NCI-H524 (cell line): ENCODE results near the gene ESR1.
"Not testable (repeated sequence)": the region's sequence is repeated elsewhere in the genome, so short reads cannot be mapped to it uniquely, and the experiment has no call there.

ENCODE experiments used
- DNase-seq, 2 experiments: peaks; one replicate each; lab custom pipeline; 2025; lab: John Stamatoyannopoulos, UW

ESR1 gene

GRCh38 chr6:151813858-151814257, 6.4 kb downstream of the ESR1 start:
- no peak for DNase-seq

GRCh38 chr6:151814614-151815013, 7.1 kb downstream of the ESR1 start:
- no peak for DNase-seq

- no peak for DNase-seq
Measured at GRCh38 chr6:151822252-151823111, 15.0 kb downstream of the ESR1 start.

DNA sequence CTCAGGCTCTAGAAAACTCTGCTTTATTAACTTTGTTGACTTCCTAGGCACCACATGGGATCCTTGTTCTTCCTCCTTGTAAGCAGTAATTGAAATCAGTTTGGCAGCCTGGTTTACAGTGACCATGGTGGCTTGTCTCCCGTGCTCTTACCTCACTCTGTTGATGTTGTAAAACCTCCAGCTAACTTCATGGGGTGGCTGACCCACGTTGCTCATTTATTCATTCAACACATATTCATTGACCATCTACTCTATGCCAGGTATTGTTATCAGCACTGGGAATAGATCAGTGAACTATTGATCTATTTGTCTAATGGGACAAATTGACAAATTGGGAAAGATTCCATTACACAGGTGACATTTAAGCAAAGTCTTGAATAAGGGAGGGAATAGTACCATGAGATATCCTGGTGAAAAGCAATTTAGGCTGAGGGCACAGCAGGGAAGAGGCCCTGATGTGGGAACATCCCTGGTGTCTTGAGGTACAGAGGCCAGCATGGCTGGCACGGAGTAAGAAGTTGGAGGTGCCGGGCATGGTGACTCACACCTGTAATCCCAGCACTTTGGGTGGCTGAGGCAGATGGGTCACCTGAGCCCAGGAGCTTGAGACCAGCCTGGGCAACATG, 19.1 kb downstream of the ESR1 start:
- DNase-seq = no peak

DNA sequence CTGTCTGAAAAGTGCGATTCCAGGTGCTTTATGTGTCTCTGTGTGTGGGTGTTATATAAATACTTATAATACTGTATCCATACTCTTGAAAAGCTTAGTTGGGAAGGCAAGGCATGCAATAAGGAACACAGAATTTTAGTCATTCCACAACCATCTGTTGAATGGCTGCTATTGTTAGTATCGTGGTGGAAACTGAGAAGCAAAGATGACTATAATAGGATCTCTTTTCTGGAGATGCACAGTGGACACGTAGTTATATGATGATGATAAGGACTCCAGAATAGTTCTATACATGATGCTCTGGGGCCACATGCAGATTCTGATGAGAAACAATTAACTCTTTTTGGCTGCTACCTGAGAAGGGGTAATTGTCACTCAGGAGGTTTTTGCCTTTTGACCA, 25.2 kb downstream of the ESR1 start:
- no peak for DNase-seq

DNA sequence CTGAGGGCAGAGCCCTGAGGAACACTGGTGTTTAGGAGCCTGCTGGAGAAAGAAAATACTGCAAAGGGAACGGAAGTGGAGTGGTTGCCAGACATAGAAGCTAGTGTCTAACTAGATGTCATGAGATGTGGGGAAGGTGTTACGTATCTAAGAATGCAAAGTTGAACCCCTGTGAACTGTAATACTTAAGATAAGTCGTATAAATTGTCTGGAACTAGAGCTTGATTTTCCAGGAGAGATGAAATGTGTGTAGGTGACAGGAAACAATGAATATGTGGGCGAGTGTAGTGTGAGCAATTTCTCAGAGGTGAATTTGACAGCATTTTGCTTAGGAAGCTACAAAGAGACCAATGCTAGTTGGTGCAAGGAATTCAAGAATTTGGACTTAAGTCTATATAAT, 27.9 kb downstream of the ESR1 start:
- DNase-seq = no peak

GRCh38 chr6:151837223-151837622, 29.7 kb downstream of the ESR1 start:
- no peak for DNase-seq

DNA sequence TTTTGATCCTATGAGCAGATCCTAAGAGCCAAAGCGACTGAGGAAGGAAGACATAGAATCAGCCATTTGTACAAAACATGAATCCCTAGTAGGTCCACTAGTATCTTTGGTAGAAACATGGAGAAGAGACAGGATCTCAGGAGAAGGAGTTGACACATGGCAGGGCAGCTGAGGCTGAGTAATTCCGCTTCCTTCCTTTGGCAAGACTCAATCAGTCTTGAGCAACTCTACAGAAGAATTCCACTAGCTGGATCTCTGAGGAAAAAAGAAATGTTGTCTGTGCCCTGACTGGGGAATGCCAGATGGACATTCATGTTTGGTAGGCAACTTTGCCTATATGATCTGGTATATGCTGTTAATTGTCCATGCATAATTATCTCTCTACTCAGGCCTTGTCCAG, 35.3 kb downstream of the ESR1 start:
- DNase-seq = no peak

GRCh38 chr6:151847064-151847463, 39.6 kb downstream of the ESR1 start:
- DNase-seq = no peak

DNA sequence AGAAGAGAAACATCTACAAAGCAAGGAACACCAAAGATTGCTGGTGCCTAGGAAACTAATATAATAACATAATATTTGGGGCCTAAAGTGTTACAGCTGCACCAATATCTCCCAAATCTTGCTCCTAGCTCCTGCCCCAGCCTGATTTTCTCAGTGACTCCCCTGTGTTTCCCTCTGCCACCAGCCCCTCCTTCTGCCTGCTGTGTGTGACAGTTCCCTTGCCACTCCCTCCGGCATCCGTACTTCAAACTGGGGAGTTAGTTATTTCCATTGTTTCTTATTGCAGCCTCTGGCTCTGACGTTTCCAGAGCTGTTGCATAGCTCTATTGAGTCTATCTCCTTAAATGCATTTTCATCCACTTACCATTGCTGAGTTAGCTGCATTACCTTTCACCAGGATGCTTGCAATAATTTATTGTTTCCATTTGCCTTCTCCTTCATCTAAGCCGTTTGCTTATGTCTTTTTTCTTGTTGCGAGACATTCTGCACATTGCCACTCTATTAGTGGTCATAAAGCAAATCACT, 43.1 kb downstream of the ESR1 start:
- DNase-seq = no peak

GRCh38 chr6:151858294-151858693, 50.8 kb downstream of the ESR1 start:
- no peak for DNase-seq

DNA sequence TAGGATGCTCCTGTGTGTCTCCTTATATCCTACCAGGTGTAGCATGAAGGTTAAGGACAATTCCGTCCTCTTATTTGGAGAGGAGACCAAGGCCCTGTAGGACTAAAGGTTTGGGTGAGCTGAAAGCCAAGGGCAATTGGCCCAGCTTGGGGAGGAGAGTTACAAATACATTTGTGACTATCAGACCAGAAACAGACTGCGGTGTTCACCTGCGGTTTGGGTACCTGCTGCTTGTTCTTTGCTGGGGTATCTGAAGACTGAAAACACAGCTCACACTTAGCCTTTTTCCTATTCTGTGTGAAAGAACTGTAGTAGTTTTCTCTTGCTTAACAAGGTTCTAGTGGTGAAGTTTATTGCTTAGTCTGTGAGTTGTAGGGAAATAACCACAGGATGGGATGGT, 55.0 kb downstream of the ESR1 start:
- DNase-seq = no peak

DNA sequence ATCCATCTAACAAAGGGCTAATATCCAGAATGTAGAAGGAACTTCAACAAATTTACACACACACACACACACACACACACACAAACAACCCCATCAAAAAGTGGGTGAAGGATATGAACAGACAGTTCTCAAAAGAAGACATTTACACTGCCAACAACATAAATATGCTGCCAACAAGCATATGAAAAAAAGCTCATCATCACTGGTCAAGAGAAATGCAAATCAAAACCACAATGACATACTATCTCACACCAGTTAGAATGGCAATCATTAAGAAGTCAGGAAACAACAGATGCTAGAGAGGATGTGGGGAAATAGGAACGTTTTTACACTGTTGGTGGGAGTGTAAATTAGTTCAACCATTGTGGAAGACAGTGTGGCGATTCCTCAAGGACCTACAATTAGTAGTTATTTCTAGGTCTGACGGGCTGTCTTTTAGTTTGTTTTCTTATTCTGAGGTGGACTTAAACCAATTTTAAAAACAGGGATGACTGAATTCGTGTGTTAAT, 59.9 kb downstream of the ESR1 start:
- not testable (repeated sequence) for DNase-seq

DNA sequence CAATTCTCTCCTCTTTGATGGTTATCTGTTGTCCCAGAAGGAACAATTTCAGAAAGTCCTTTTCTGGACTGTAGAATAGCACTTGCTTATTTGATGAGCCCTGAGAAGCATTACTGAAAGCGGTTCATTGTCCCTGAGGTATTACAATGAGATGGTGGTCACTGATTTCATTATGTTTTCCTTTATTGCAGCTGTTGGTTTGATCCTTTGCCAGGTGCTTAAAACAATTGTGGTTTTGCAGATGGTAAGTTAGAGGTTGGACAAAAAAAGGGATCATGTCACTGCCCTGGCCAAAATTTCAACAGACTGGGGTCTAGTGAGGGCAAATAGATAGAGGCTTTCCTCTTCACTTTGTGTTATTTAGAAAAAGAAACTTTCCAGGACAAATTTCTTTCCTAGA, 61.9 kb downstream of the ESR1 start:
- peak in 1 of 2 experiments; percentile 38 for DNase-seq

DNA sequence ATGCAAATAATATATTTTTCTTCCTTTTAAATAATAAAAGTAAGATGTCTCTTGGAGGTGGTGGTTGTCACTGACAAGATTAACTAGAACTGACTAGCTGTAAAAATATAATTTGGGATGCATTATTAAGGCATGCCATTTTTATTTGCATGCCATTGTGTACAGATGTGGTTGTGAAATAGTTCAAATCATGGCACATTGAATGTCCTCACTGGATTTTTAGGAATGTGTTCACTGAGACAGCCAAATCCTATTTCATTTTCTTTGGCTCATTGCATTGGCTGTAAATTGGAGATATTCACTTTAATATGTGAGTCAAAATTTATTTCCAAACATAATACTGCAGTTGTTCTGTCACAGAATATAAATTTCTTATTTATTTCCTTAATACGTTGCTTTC, 62.3 kb downstream of the ESR1 start:
- DNase-seq = no peak

- DNase-seq = no peak
Measured at GRCh38 chr6:151870375-151870774, 62.9 kb downstream of the ESR1 start.

DNA sequence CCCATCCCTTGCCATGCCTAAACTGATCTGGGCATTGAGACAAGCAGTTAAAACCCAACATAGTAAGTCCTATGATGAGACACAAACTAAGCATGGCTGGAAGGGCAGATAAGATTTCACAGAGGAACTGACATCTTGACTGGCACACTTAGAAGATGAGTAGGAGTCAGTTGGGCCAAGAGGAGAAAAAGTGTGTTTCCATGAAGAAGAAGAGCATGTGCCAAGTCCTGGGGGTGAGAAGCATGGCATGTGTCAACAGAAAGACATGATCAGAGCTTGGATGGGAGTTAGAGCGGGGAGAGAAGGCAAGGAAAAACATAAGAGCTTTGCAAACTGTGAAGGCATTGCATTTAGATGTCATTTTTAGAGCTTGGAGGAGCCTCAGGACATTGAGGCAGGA, 68.0 kb downstream of the ESR1 start:
- DNase-seq = no peak

DNA sequence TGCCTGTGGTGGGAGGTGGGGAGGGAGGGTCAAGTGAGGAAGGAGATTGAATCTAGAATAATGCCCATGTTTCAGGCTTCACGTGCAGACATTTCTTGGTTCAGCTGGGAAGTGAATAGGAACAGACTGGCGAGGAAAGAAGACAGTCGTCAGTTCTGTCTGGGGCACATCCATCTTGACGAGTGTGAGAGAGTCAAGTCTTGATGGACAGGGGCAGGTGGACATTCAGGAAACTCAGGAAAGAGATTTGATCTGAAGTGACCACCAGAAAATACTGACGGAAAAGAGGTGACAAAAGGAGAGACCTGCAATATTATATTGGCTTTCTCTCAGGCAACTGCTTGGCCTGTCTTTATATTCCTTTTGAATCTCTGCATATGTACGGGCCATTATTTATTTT, 68.6 kb downstream of the ESR1 start:
- DNase-seq = no peak

DNA sequence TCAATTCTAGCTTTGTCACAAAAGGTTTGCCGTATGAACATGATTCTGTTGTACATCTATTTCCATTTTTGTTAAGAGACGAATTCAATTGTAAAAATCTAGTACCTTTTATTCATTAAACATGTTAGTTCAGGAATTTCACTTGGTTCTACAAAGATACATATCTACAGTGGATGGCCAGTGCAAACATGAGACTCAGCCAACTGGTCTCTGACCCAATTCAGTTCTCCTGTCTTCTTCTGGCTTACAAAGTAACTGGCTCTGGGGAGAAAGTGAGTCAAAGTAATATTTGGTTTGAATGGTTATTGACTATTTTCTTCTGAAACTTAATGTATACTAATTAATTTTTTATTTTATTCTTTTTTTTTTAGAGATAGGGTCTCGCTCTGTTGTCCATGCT, 70.0 kb downstream of the ESR1 start:
- DNase-seq = no peak

- DNase-seq = no peak
Measured at GRCh38 chr6:151881231-151881630, 73.7 kb downstream of the ESR1 start.

GRCh38 chr6:151882206-151882605, 74.7 kb downstream of the ESR1 start:
- no peak for DNase-seq

DNA sequence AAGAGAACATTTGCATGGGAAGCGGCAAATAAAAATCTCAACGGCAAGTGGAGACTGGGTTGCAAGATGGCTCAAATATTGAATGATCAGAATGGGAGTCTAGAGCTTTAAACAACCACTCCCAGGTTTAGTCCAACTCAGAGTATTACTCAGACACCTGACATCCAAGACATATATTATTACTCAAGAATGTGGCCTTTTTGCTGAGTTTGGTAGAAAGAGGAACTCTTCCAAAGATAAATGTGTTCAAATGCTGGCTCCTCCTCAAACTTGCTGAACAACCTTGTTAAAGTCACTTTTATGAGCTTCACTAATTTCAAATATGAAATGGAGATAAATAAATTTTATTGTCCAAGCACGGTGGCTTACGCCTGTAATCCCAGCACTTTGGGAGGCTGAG, 77.8 kb downstream of the ESR1 start:
- no peak for DNase-seq

GRCh38 chr6:151891524-151891923, 84.0 kb downstream of the ESR1 start:
- DNase-seq = no peak
